HG03432 (cell line): ENCODE measurements around the gene CEACAM16.

ENCODE experiments used
- ATAC-seq: cut with Tn5 transposase; IDR thresholded peaks from one replicate; pipeline ENCODE4 v1.9.1; 2021; ENCODE audit warnings: mild to moderate bottlenecking, moderate library complexity; ENCODE audit not compliant: unreplicated experiment

CEACAM16 gene

GRCh38 chr19:44758596-44758995 lies 59.6 kb downstream of the CEACAM16 start:
- no peak for ATAC-seq

- ATAC-seq: no peak
Measured at GRCh38 chr19:44759083-44759804, 60.3 kb downstream of the CEACAM16 start.
